HG03060 (cell line): Measurements from ENCODE around the gene CPA1.
"Not testable (repeated sequence)": the region's sequence is repeated elsewhere in the genome, so short reads cannot be mapped to it uniquely, and the experiment has no call there.

Experiments used
- ATAC-seq: cut with Tn5 transposase; IDR thresholded peaks from one replicate; pipeline ENCODE4 v1.9.1; 2021; ENCODE audit warnings: low read depth, moderate number of reproducible peaks; ENCODE audit not compliant: unreplicated experiment

The CPA1 gene

GRCh38 chr7:130371046-130371445 is 9.2 kb upstream of the CPA1 start:
- ATAC-seq = no peak

GRCh38 chr7:130372402-130373165 is 7.7 kb upstream of the CPA1 start:
- ATAC-seq = no peak

- ATAC-seq = no peak
These were observed 5.8 kb upstream of the CPA1 start for GRCh38 chr7:130374507-130374906.

GRCh38 chr7:130376461-130376860 is 3.8 kb upstream of the CPA1 start:
- ATAC-seq = not testable (repeated sequence)

GRCh38 chr7:130377178-130377577 is 3.1 kb upstream of the CPA1 start:
- no peak for ATAC-seq

- no peak for ATAC-seq
These were observed 1.3 kb upstream of the CPA1 start for GRCh38 chr7:130379019-130379418.

- ATAC-seq = no peak
These were observed 768 bp upstream of the CPA1 start for GRCh38 chr7:130379532-130379920.

- no peak for ATAC-seq
These were observed 664 bp downstream of the CPA1 start for GRCh38 chr7:130380861-130381455.

- ATAC-seq = no peak
These were observed 1.4 kb downstream of the CPA1 start for GRCh38 chr7:130381468-130382312.

GRCh38 chr7:130383187-130383980 is 3.1 kb downstream of the CPA1 start:
- ATAC-seq = no peak

- ATAC-seq = no peak
These were observed 4.1 kb downstream of the CPA1 start for GRCh38 chr7:130384371-130384801.

GRCh38 chr7:130384841-130385599 is 4.7 kb downstream of the CPA1 start:
- no peak for ATAC-seq

- ATAC-seq = no peak
These were observed 5.3 kb downstream of the CPA1 start for GRCh38 chr7:130385600-130386066.

GRCh38 chr7:130386876-130387275 is 6.6 kb downstream of the CPA1 start:
- no peak for ATAC-seq

- no peak for ATAC-seq
These were observed 7.0 kb downstream of the CPA1 start for GRCh38 chr7:130387306-130387627.

- ATAC-seq = no peak
These were observed 7.5 kb downstream of the CPA1 start for GRCh38 chr7:130387628-130388403.

- no peak for ATAC-seq
These were observed 8.4 kb downstream of the CPA1 start for GRCh38 chr7:130388671-130389070.

GRCh38 chr7:130390486-130390885 is 10.2 kb downstream of the CPA1 start:
- no peak for ATAC-seq

- ATAC-seq = no peak
These were observed 12.8 kb downstream of the CPA1 start for GRCh38 chr7:130393101-130393561.
